DOHH2 (cell line): ENCODE results near the gene TTC7B.

Experiments
- H3F3A ChIP-seq: fragments of 200-600 bp; sonication (generic), shearing (Covaris generic); 2 replicates; pipeline ENCODE4 v1.6.0; 2016; ENCODE audit warnings: antibody characterized with exemption, mild to moderate bottlenecking; ENCODE audit not compliant: control insufficient read depth, insufficient read depth
- H3K27ac ChIP-seq: fragments of 200-600 bp; sonication (generic); 2 replicates; pipeline ENCODE4 v1.5.1; 2014; ENCODE audit warnings: low read depth, mild to moderate bottlenecking, low read length, moderate library complexity
- H3K27me3 ChIP-seq: fragments of 200-600 bp; sonication (generic); 2 replicates; pipeline ENCODE4 v1.6.1; 2014; ENCODE audit warnings: mild to moderate bottlenecking, low read length, mixed read lengths; ENCODE audit not compliant: control insufficient read depth
- H3K36me3 ChIP-seq: fragments of 200-600 bp; sonication (generic); 2 replicates; pipeline ENCODE4 v1.6.1; 2014; ENCODE audit warnings: mild to moderate bottlenecking, low read length, moderate library complexity, mixed read lengths; ENCODE audit not compliant: control insufficient read depth
- H3K4me1 ChIP-seq: fragments of 200-600 bp; sonication (generic); 2 replicates; pipeline ENCODE4 v1.6.1; 2014; ENCODE audit warnings: mild to moderate bottlenecking, low read length, mixed read lengths; ENCODE audit not compliant: control insufficient read depth
- H3K4me2 ChIP-seq: fragments of 200-600 bp; sonication (generic); 2 replicates; pipeline ENCODE4 v1.6.0; 2014; ENCODE audit warnings: mild to moderate bottlenecking, low read length, moderate library complexity
- H3K4me3 ChIP-seq: fragments of 200-600 bp; sonication (generic); 2 replicates; pipeline ENCODE4 v1.5.1; 2014; ENCODE audit warnings: mild to moderate bottlenecking, low read length, mixed read lengths
- H3K79me2 ChIP-seq: fragments of 200-600 bp; sonication (generic); 2 replicates; pipeline ENCODE4 v1.6.1; 2014; ENCODE audit warnings: mild to moderate bottlenecking, low read length, mixed read lengths; ENCODE audit not compliant: control insufficient read depth
- H3K9me2 ChIP-seq: fragments of 200-600 bp; sonication (generic); replicated peaks from 2 replicates; pipeline ENCODE4 v1.6.1; 2014; ENCODE audit warnings: mild to moderate bottlenecking, low read length, mixed read lengths; ENCODE audit not compliant: control insufficient read depth
- H3K9me3 ChIP-seq: fragments of 200-600 bp; sonication (generic); 2 replicates; pipeline ENCODE4 v1.6.1; 2014; ENCODE audit warnings: antibody characterized with exemption, low read length, mixed read lengths; ENCODE audit not compliant: control insufficient read depth, insufficient read depth
- H4K20me1 ChIP-seq: fragments of 200-600 bp; sonication (generic); 2 replicates; pipeline ENCODE4 v1.6.0; 2014; ENCODE audit warnings: low read depth, mild to moderate bottlenecking, antibody characterized with exemption, low read length, moderate library complexity; ENCODE audit not compliant: control insufficient read depth, insufficient read depth
- EZH2phosphoT487 ChIP-seq: fragments of 200-600 bp; sonication (generic); IDR thresholded peaks from 2 replicates; pipeline ENCODE4 v1.6.1; 2017; ENCODE audit warnings: borderline replicate concordance, mild to moderate bottlenecking, antibody characterized with exemption, low read length, moderate library complexity, mixed read lengths
- TF ChIP-seq, protein P1 (sequence below): fragments of 200-600 bp; sonication (generic); IDR thresholded peaks from one replicate; pipeline ENCODE4 v1.5.1; 2014; ENCODE audit warnings: antibody characterized with exemption, mild to moderate bottlenecking, low read depth, low read length; ENCODE audit not compliant: poor library complexity, severe bottlenecking

Gene TTC7B

DNA sequence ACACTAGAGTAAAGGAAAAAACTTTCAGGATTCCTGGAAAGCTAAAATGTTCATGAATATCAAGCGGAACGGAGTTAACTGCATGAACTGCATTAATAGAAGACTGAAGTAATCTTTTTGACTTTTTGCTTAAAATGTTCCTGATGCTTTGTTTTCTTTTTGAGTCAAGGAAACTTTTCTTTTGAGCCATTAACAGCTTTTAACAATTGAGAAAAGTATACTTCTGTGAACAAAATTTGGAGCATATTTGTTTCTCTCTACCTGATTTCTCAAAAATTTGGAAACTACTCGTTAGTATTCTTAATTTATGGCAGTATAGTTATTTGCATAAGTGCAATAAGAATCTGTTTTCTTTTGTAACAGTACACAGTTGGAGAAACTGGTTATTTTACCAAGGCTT is 340.9 kb downstream of the TTC7B start:
- Histone ChIP-seq H3K4me1 (no peaks in the 10 kb centered on the region), H4K20me1 (no peaks in the 10 kb centered on the region), H3K4me2 (no peak overlapping the region), H3K36me3 (no peaks in the 10 kb centered on the region), H3K79me2 (no peaks in the 10 kb centered on the region), H3K9me3 (peaks cover 9% of the 10 kb centered on the region; the same call in 1 of the 2 replicates), H3K4me3 (no peak overlapping the region), H3F3A (no peaks in the 10 kb centered on the region), H3K27ac (no peak overlapping the region), H3K9me2 (no peaks in the 10 kb centered on the region), H3K27me3 (no peaks in the 10 kb centered on the region)
- no peak for TF ChIP-seq EZH2phosphoT487
- TF ChIP-seq, protein P1, sequence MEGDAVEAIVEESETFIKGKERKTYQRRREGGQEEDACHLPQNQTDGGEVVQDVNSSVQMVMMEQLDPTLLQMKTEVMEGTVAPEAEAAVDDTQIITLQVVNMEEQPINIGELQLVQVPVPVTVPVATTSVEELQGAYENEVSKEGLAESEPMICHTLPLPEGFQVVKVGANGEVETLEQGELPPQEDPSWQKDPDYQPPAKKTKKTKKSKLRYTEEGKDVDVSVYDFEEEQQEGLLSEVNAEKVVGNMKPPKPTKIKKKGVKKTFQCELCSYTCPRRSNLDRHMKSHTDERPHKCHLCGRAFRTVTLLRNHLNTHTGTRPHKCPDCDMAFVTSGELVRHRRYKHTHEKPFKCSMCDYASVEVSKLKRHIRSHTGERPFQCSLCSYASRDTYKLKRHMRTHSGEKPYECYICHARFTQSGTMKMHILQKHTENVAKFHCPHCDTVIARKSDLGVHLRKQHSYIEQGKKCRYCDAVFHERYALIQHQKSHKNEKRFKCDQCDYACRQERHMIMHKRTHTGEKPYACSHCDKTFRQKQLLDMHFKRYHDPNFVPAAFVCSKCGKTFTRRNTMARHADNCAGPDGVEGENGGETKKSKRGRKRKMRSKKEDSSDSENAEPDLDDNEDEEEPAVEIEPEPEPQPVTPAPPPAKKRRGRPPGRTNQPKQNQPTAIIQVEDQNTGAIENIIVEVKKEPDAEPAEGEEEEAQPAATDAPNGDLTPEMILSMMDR = no peak
